ENCODE measurements around the gene ZBTB7B. TPM values are rescaled to one million over a fixed set of nuclear protein-coding genes. Genes with fewer than 3 reads are reported as not detected.

Gene ZBTB7B
- total RNA-seq, 1 donor from 2014 or later = 53.3 TPM

GRCh38 chr1:155009742-155010141 lies 7.1 kb downstream of the ZBTB7B start:
- no peak for DNase-seq (ENCODE audit: missing footprints)
- intact Hi-C loops (cut with DNase I) = no loop called here
- no peak for ATAC-seq

GRCh38 chr1:155010211-155010918 lies 7.8 kb downstream of the ZBTB7B start:
- ATAC-seq (no peak), DNase-seq (ENCODE audit: missing footprints) (peak; percentile 40)
- intact Hi-C loops (cut with DNase I) = no loop called here

- DNase-seq (ENCODE audit: missing footprints) = peak; percentile 9
- intact Hi-C loops (cut with DNase I) = no loop called here
- no peak for ATAC-seq
Measured at GRCh38 chr1:155011004-155011416, 8.4 kb downstream of the ZBTB7B start.

GRCh38 chr1:155011437-155012025 lies 8.9 kb downstream of the ZBTB7B start:
- DNase-seq (ENCODE audit: missing footprints) = no peak
- ATAC-seq = no peak
- intact Hi-C loops (cut with DNase I) = no loop called here

- ATAC-seq (peak; percentile 42), DNase-seq (ENCODE audit: missing footprints) (peak; percentile 89)
Measured at GRCh38 chr1:155012026-155012546, 9.5 kb downstream of the ZBTB7B start.

GRCh38 chr1:155012776-155013602 lies 10.4 kb downstream of the ZBTB7B start:
- intact Hi-C loops (cut with DNase I) = no loop called here
- DNase-seq (ENCODE audit: missing footprints) (no peak), ATAC-seq (no peak)

More at GRCh38 chr1:155012026-155012546, 9.5 kb downstream of the ZBTB7B start:
- intact Hi-C loops (cut with DNase I) = no loop called here

- DNase-seq (ENCODE audit: missing footprints) (no peak), ATAC-seq (no peak)
- intact Hi-C loops (cut with DNase I) = no loop called here
Measured at GRCh38 chr1:155013632-155014031, 11.0 kb downstream of the ZBTB7B start.

- DNase-seq (ENCODE audit: missing footprints) (no peak), ATAC-seq (no peak)
- intact Hi-C loops (cut with DNase I) = loop anchor here (5.0 kb wide), 1 partner anchor 43 kb away; the partner anchor contains the start of genes CKS1B and SHC1
Measured at GRCh38 chr1:155014709-155015508, 12.3 kb downstream of the ZBTB7B start.

GRCh38 chr1:155015527-155016230 lies 13.1 kb downstream of the ZBTB7B start:
- ATAC-seq (no peak), DNase-seq (ENCODE audit: missing footprints) (no peak)
- intact Hi-C loops (cut with DNase I) = loop anchor here (5.0 kb wide), 1 partner anchor 43 kb away; the partner anchor contains the start of genes CKS1B and SHC1

GRCh38 chr1:155016231-155016831 lies 13.7 kb downstream of the ZBTB7B start:
- intact Hi-C loops (cut with DNase I) = loop anchor here (5.0 kb wide), 1 partner anchor 44 kb away; the partner anchor contains the start of genes CKS1B and SHC1
- DNase-seq (ENCODE audit: missing footprints) = no peak
- no peak for ATAC-seq

GRCh38 chr1:155017041-155017945 lies 14.7 kb downstream of the ZBTB7B start:
- intact Hi-C loops (cut with DNase I) = loop anchor here (1.0 to 5.0 kb wide), 2 partner anchors 16 to 45 kb away; partner anchors contain the start of genes CKS1B and SHC1
- ATAC-seq = peak; percentile 93
- peak; percentile 95 for DNase-seq (ENCODE audit: missing footprints)

- no peak for DNase-seq (ENCODE audit: missing footprints)
- intact Hi-C loops (cut with DNase I) = loop anchor here (1.0 to 5.0 kb wide), 2 partner anchors 17 to 46 kb away; partner anchors contain the start of genes CKS1B and SHC1
- ATAC-seq = no peak
Measured at GRCh38 chr1:155017946-155018316, 15.3 kb downstream of the ZBTB7B start.

- ATAC-seq = no peak
- intact Hi-C loops (cut with DNase I) = loop anchor here (5.0 kb wide), 1 partner anchor 46 kb away; the partner anchor contains the start of genes CKS1B and SHC1
- DNase-seq (ENCODE audit: missing footprints) = no peak
Measured at GRCh38 chr1:155018617-155019348, 16.2 kb downstream of the ZBTB7B start.

- no peak for DNase-seq (ENCODE audit: missing footprints)
- no peak for ATAC-seq
- intact Hi-C loops (cut with DNase I) = loop anchor here (5.0 kb wide), 1 partner anchor 47 kb away; the partner anchor contains the start of genes CKS1B and SHC1
Measured at GRCh38 chr1:155019377-155020245, 17.0 kb downstream of the ZBTB7B start.

Measured in Right ventricle myocardium inferior (tissue), 1 donor.